Measurements from ENCODE around the gene CRYGN. TPM values are rescaled to one million over a fixed set of nuclear protein-coding genes. Genes with fewer than 3 reads are reported as not detected.

Gene CRYGN
- total and polyA plus RNA-seq, 2 donors from 2014 or later, result 0.22 TPM; not detected in 1

GRCh38 chr7:151435971-151436370, 4.0 kb downstream of the CRYGN start:
- Histone ChIP-seq H3K4me1 (ENCODE audit: control insufficient read depth in 2 of 3, insufficient read depth in 2 of 3, low read depth in 1 of 3, low read length in 3 of 3) (peaks cover 0 to 2% (median 0%) of the 10 kb centered on the region in 3 donors), H3K4me3 (ENCODE audit: low read length in 3 of 3) (no peak overlapping the region), H3K27me3 (ENCODE audit: control insufficient read depth, insufficient read depth, low read length) (no peaks in the 10 kb centered on the region), H3K9me3 (ENCODE audit: control insufficient read depth in 2 of 3, insufficient read depth in 1 of 3, low read length in 3 of 3) (no peaks in the 10 kb centered on the region), H3K36me3 (ENCODE audit: control insufficient read depth in 2 of 3, insufficient read depth in 3 of 3, low read length in 3 of 3) (no peaks in the 10 kb centered on the region), H3K27ac (ENCODE audit: low read depth in 2 of 2, low read length in 2 of 2) (peak overlapping the region in 1 of 2 donors; percentile 72), H3K9ac (ENCODE audit: low read length in 3 of 3) (no peak overlapping the region)
- intact Hi-C loops (cut with DNase I), result no loop called here
- no peak for TF ChIP-seq CTCF (IDR thresholded peaks at IDR 0.05; ENCODE audit: borderline replicate concordance, extremely low read depth, insufficient read depth)
- FAIRE-seq (no peak), DNase-seq (peak in 1 of 5 donors; percentile 56)

- no peak overlapping the region for H3K9ac ChIP-seq (ENCODE audit: low read length in 3 of 3)
- no peaks in the 10 kb centered on the region for H3K27me3 ChIP-seq (ENCODE audit: control insufficient read depth, insufficient read depth, low read length)
- FAIRE-seq (no peak), DNase-seq (peak in 1 of 5 donors; percentile 58)
- TF ChIP-seq CTCF (IDR thresholded peaks at IDR 0.05; ENCODE audit: borderline replicate concordance, extremely low read depth, insufficient read depth), result no peak
- intact Hi-C loops (cut with DNase I), result no loop called here
- no peak overlapping the region for H3K27ac ChIP-seq (ENCODE audit: low read depth in 2 of 2, low read length in 2 of 2)
- no peak overlapping the region for H3K4me3 ChIP-seq (ENCODE audit: low read length in 3 of 3)
- peaks cover 0 to 2% (median 0%) of the 10 kb centered on the region in 3 donors for H3K4me1 ChIP-seq (ENCODE audit: control insufficient read depth in 2 of 3, insufficient read depth in 2 of 3, low read depth in 1 of 3, low read length in 3 of 3)
- H3K36me3 ChIP-seq (ENCODE audit: control insufficient read depth in 2 of 3, insufficient read depth in 3 of 3, low read length in 3 of 3), result no peaks in the 10 kb centered on the region
- H3K9me3 ChIP-seq (ENCODE audit: control insufficient read depth in 2 of 3, insufficient read depth in 1 of 3, low read length in 3 of 3), result no peaks in the 10 kb centered on the region
Measured at GRCh38 chr7:151435103-151435916, 4.6 kb downstream of the CRYGN start.

- no peak overlapping the region for H3K27ac ChIP-seq (ENCODE audit: low read depth in 2 of 2, low read length in 2 of 2)
Measured at GRCh38 chr7:151434549-151434948, 5.4 kb downstream of the CRYGN start.

More at GRCh38 chr7:151434549-151434948, 5.4 kb downstream of the CRYGN start:
- Histone ChIP-seq H3K27me3 (ENCODE audit: control insufficient read depth, insufficient read depth, low read length) (no peaks in the 10 kb centered on the region), H3K9me3 (ENCODE audit: control insufficient read depth in 2 of 3, insufficient read depth in 1 of 3, low read length in 3 of 3) (no peaks in the 10 kb centered on the region), H3K4me1 (ENCODE audit: control insufficient read depth in 2 of 3, insufficient read depth in 2 of 3, low read depth in 1 of 3, low read length in 3 of 3) (peaks cover 0 to 2% (median 2%) of the 10 kb centered on the region in 3 donors), H3K36me3 (ENCODE audit: control insufficient read depth in 2 of 3, insufficient read depth in 3 of 3, low read length in 3 of 3) (no peaks in the 10 kb centered on the region), H3K9ac (ENCODE audit: low read length in 3 of 3) (no peak overlapping the region), H3K4me3 (ENCODE audit: low read length in 3 of 3) (no peak overlapping the region)
- TF ChIP-seq CTCF (IDR thresholded peaks at IDR 0.05; ENCODE audit: borderline replicate concordance, extremely low read depth, insufficient read depth), result no peak
- intact Hi-C loops (cut with DNase I), result no loop called here
- no peak for FAIRE-seq
- no peak for DNase-seq
